Uterus (tissue), 4 donors: ENCODE results near the gene WRAP73. TPM values are rescaled to one million over a fixed set of nuclear protein-coding genes. Genes with fewer than 3 reads are reported as not detected.

Experiments
- total RNA-seq, 4 donors: library from RNA; depleted of rRNA in 3 of 4; stranded (reverse); fragments of >200 nt in 3 of 4; gene quantifications; one replicate each; pipeline versions ENCODE4 v1.1.0 to v1.2.4, GENCODE V29; 2014 to 2023
- donor health status: DM: yes; HTN: yes; CAD: no.

Gene WRAP73
- total RNA-seq, 4 donors from 2014 or later: 4.6 to 31.7 (median 25.0) TPM

Other genes with a start within 250 kb of the WRAP73 start
- 1 to 10 TPM in 2 of 4 donors, under 1 TPM in 1, not detected in 1; 0.29 to 2.3 (median 1.2) TPM for gene ARHGEF16, start 195.4 kb downstream of the WRAP73 start, total RNA-seq
- gene MEGF6, start 38.6 kb downstream of the WRAP73 start, total RNA-seq: 10 to 100 TPM in 3 of 4 donors, under 1 TPM in 1; 0.88 to 69.0 (median 36.9) TPM
- 10 to 100 TPM; 18.7 to 43.4 (median 29.6) TPM for gene TPRG1L, start 25.1 kb downstream of the WRAP73 start, total RNA-seq
- under 1 TPM in 2 of 4 donors, not detected in 2; 0.30 to 0.76 TPM for gene TP73, start 2.4 kb upstream of the WRAP73 start, total RNA-seq
- gene CCDC27, start 102.3 kb upstream of the WRAP73 start, total RNA-seq: not detected
- gene SMIM1, start 122.6 kb upstream of the WRAP73 start, total RNA-seq: 10 to 100 TPM in 1 of 4 donors, 1 to 10 TPM in 1, not detected in 2; 4.4 to 15.4 TPM
- 10 to 100 TPM; 19.0 to 44.7 (median 37.4) TPM for gene LRRC47, start 146.4 kb upstream of the WRAP73 start, total RNA-seq
- 10 to 100 TPM; 10.5 to 43.2 (median 22.1) TPM for gene CEP104, start 207.1 kb upstream of the WRAP73 start, total RNA-seq
- 10 to 100 TPM in 2 of 4 donors, 1 to 10 TPM in 1, under 1 TPM in 1; 0.51 to 17.9 (median 9.3) TPM for gene DFFB, start 207.4 kb upstream of the WRAP73 start, total RNA-seq